ENCODE data around the gene KATNB1. TPM values are rescaled to one million over a fixed set of nuclear protein-coding genes. Genes with fewer than 3 reads are reported as not detected.

KATNB1 gene
- polyA plus RNA-seq, 2 of the 4 experiments (the other 2 are of a cell fraction) = 21.0 to 21.1 TPM

DNA sequence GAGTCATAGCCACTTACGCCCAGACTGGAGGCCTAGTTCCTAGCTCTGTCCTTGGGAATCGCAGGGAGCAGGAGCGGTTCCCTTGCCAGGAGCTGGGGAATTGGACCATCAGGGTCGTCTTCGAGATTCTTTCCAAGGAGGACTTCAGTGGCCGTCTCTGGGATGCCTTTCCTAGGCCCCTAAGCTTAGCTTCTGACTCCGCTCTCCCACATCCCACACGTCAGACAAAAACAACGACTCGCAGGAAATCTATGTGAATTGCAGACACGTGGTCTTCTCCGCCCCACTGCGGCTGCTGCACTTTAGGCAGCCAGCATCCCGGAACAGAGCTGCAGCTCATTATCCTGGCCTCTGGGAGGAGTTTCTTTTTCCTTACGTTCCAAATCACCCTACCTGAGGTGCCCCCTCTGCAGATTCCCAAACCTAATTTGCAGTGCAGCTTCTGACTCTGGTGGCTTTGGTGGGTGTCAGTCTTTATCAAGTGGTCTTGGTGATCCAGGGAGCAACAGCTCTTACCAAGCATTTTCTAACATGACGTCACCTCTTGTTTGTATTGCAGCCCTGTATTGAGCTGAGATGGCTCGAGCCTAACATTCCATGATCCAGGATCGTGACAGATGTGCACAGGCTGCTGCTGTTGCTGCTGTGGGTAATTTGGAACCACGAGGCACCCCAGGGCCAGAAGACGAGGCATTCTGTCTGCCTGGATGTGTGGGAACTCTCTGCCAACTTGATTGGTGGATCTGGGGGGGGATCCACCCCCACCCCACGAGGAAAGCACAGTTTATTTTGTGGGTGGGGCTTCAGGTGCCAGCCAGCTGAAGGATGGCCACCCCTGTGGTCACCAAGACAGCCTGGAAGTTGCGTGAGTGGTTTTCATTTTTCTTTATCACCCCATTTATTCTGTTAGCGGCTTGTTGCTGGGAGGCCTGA lies 1.1 kb downstream of the KATNB1 start (continued):
- TF ChIP-seq ZSCAN20 (CRISPR knock-in tag; IDR thresholded peaks at IDR 0.05) = no peak
- TF ChIP-seq GATA3 (IDR thresholded peaks at IDR 0.05; ENCODE audit: borderline replicate concordance) = no peak
- TF ChIP-seq PHF8 (IDR thresholded peaks at IDR 0.05; ENCODE audit: borderline replicate concordance, low read depth) = no peak
- no peak for TF ChIP-seq RNF2 (IDR thresholded peaks at IDR 0.05; ENCODE audit: borderline replicate concordance, low read depth)

DNA sequence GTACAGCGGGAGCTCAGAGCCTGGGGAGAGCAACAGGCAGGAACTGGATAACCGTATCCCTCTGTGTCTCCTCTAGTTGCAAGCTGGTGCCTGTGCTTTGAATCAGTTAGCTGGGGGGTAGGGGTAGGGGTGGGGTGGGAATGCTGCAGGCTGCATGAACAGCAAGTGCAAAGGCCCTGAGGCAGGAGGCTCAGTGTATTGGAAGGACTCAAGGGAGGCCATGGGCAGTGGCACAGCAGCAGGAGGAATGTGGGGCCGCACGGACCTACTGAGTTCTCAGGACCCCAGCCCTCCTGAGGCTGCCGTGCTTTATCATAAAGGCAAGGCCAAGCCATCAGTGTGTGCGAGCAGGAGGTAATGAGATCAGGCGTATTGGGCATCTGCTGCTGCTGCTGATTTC lies 3.3 kb downstream of the KATNB1 start:
- ChIA-PET CTCF (interaction anchor here (1.1 to 5.5 kb wide), 6 partner anchors 18 to 219 kb away, joined by 3 to 46 read pairs (median 4); no protein-coding TSS in a partner anchor), POLR2A (no interaction called here)
- no peak for ATAC-seq
- Histone ChIP-seq H3K4me3 (no peak overlapping the region), H3K4me2 (no peak overlapping the region), H3K4me1 (peaks cover 12% of the 10 kb centered on the region), H3K9me3 (no peaks in the 10 kb centered on the region), H3K27ac (no peak overlapping the region)
- no peak for DNase-seq (ENCODE audit: low read depth in 1 of 2, low spot score in 1 of 2)
- FAIRE-seq = no peak
- WGBS (ENCODE audit: missing lambda C conversion rate) = 94% methylated on average over 7 of the region's 7 CpGs
- TF ChIP-seq, protein P1, sequence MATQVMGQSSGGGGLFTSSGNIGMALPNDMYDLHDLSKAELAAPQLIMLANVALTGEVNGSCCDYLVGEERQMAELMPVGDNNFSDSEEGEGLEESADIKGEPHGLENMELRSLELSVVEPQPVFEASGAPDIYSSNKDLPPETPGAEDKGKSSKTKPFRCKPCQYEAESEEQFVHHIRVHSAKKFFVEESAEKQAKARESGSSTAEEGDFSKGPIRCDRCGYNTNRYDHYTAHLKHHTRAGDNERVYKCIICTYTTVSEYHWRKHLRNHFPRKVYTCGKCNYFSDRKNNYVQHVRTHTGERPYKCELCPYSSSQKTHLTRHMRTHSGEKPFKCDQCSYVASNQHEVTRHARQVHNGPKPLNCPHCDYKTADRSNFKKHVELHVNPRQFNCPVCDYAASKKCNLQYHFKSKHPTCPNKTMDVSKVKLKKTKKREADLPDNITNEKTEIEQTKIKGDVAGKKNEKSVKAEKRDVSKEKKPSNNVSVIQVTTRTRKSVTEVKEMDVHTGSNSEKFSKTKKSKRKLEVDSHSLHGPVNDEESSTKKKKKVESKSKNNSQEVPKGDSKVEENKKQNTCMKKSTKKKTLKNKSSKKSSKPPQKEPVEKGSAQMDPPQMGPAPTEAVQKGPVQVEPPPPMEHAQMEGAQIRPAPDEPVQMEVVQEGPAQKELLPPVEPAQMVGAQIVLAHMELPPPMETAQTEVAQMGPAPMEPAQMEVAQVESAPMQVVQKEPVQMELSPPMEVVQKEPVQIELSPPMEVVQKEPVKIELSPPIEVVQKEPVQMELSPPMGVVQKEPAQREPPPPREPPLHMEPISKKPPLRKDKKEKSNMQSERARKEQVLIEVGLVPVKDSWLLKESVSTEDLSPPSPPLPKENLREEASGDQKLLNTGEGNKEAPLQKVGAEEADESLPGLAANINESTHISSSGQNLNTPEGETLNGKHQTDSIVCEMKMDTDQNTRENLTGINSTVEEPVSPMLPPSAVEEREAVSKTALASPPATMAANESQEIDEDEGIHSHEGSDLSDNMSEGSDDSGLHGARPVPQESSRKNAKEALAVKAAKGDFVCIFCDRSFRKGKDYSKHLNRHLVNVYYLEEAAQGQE (IDR thresholded peaks at IDR 0.05) = no peak
- TF ChIP-seq KDM1A (IDR thresholded peaks at IDR 0.05; ENCODE audit: low read depth) (no peak), ZC3H11A (IDR thresholded peaks at IDR 0.05) (no peak), ESRRA (IDR thresholded peaks at IDR 0.05; ENCODE audit: borderline replicate concordance, low read length) (no peak), RAD21 (conservative IDR thresholded peaks at IDR 0.05 in 1 of 2, IDR thresholded peaks at IDR 0.05 in 1 of 2) (no peak), HOXB5 (CRISPR knock-in tag; IDR thresholded peaks at IDR 0.05) (no peak), HOXB13 (CRISPR knock-in tag; IDR thresholded peaks at IDR 0.05; ENCODE audit: low read depth) (no peak), ZFP36 (IDR thresholded peaks at IDR 0.05; ENCODE audit: borderline replicate concordance, partially characterized antibody) (no peak), NFE2L2 (conservative IDR thresholded peaks at IDR 0.05; ENCODE audit: low read length) (no peak), NPAS2 (CRISPR knock-in tag; IDR thresholded peaks at IDR 0.05; ENCODE audit: borderline replicate concordance) (no peak), ZSCAN20 (CRISPR knock-in tag; IDR thresholded peaks at IDR 0.05) (no peak)
- TF ChIP-seq, protein P2, sequence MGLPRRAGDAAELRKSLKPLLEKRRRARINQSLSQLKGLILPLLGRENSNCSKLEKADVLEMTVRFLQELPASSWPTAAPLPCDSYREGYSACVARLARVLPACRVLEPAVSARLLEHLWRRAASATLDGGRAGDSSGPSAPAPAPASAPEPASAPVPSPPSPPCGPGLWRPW (IDR thresholded peaks at IDR 0.05) = no peak
- TF ChIP-seq, protein P3, sequence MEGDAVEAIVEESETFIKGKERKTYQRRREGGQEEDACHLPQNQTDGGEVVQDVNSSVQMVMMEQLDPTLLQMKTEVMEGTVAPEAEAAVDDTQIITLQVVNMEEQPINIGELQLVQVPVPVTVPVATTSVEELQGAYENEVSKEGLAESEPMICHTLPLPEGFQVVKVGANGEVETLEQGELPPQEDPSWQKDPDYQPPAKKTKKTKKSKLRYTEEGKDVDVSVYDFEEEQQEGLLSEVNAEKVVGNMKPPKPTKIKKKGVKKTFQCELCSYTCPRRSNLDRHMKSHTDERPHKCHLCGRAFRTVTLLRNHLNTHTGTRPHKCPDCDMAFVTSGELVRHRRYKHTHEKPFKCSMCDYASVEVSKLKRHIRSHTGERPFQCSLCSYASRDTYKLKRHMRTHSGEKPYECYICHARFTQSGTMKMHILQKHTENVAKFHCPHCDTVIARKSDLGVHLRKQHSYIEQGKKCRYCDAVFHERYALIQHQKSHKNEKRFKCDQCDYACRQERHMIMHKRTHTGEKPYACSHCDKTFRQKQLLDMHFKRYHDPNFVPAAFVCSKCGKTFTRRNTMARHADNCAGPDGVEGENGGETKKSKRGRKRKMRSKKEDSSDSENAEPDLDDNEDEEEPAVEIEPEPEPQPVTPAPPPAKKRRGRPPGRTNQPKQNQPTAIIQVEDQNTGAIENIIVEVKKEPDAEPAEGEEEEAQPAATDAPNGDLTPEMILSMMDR (IDR thresholded peaks at IDR 0.05) = no peak

Data from A549 (cell line).